KOPT-K1 (cell line): ENCODE data around the gene RASGEF1B.

Experiments
- H3K27ac ChIP-seq: fragments of 200-600 bp; sonication (generic); 2 replicates; pipeline ENCODE4 v1.5.1; 2016; ENCODE audit warnings: antibody characterized with exemption, mild to moderate bottlenecking, low read depth, low read length; ENCODE audit not compliant: poor library complexity, severe bottlenecking
- H3K36me3 ChIP-seq: fragments of 200-600 bp; sonication (generic); 2 replicates; pipeline ENCODE4 v1.5.1; 2017; ENCODE audit warnings: antibody characterized with exemption, mild to moderate bottlenecking, low read length, moderate library complexity; ENCODE audit not compliant: insufficient read depth
- H3K9me3 ChIP-seq: fragments of 200-600 bp; sonication (generic); 2 replicates; pipeline ENCODE4 v1.5.1; 2017; ENCODE audit warnings: antibody characterized with exemption, low read length, mild to moderate bottlenecking; ENCODE audit not compliant: insufficient read depth, poor library complexity, severe bottlenecking

Gene RASGEF1B

GRCh38 chr4:81505004-81505598 is 33.4 kb upstream of the RASGEF1B start:
- Histone ChIP-seq H3K9me3 (no peaks in the 10 kb centered on the region), H3K27ac (peak overlapping the region; percentile 83), H3K36me3 (no peaks in the 10 kb centered on the region)

- Histone ChIP-seq H3K36me3 (no peaks in the 10 kb centered on the region), H3K27ac (peak overlapping the region; percentile 83), H3K9me3 (no peaks in the 10 kb centered on the region)
These were observed 32.7 kb upstream of the RASGEF1B start for GRCh38 chr4:81504112-81505003.

GRCh38 chr4:81503586-81503985 is 31.9 kb upstream of the RASGEF1B start:
- Histone ChIP-seq H3K36me3 (no peaks in the 10 kb centered on the region), H3K9me3 (no peaks in the 10 kb centered on the region), H3K27ac (no peak overlapping the region)

GRCh38 chr4:81502564-81502963 is 30.9 kb upstream of the RASGEF1B start:
- H3K36me3 ChIP-seq = no peaks in the 10 kb centered on the region
- no peak overlapping the region for H3K27ac ChIP-seq
- H3K9me3 ChIP-seq = no peaks in the 10 kb centered on the region

GRCh38 chr4:81499840-81500239 is 28.1 kb upstream of the RASGEF1B start:
- H3K27ac ChIP-seq = no peak overlapping the region
- H3K36me3 ChIP-seq = no peaks in the 10 kb centered on the region
- H3K9me3 ChIP-seq = no peaks in the 10 kb centered on the region

- Histone ChIP-seq H3K9me3 (no peaks in the 10 kb centered on the region), H3K27ac (no peak overlapping the region), H3K36me3 (no peaks in the 10 kb centered on the region)
These were observed 26.9 kb upstream of the RASGEF1B start for GRCh38 chr4:81498551-81499099.

GRCh38 chr4:81498046-81498445 is 26.3 kb upstream of the RASGEF1B start:
- Histone ChIP-seq H3K9me3 (no peaks in the 10 kb centered on the region), H3K27ac (no peak overlapping the region), H3K36me3 (no peaks in the 10 kb centered on the region)

- Histone ChIP-seq H3K27ac (no peak overlapping the region), H3K9me3 (no peaks in the 10 kb centered on the region), H3K36me3 (no peaks in the 10 kb centered on the region)
These were observed 23.6 kb upstream of the RASGEF1B start for GRCh38 chr4:81495345-81495744.

GRCh38 chr4:81494031-81494431 is 22.3 kb upstream of the RASGEF1B start:
- H3K36me3 ChIP-seq = no peaks in the 10 kb centered on the region
- H3K27ac ChIP-seq = peak overlapping the region; percentile 83
- H3K9me3 ChIP-seq = no peaks in the 10 kb centered on the region

GRCh38 chr4:81492606-81493230 is 21.0 kb upstream of the RASGEF1B start:
- peak overlapping the region; percentile 83 for H3K27ac ChIP-seq
- no peaks in the 10 kb centered on the region for H3K9me3 ChIP-seq
- no peaks in the 10 kb centered on the region for H3K36me3 ChIP-seq

- Histone ChIP-seq H3K9me3 (no peaks in the 10 kb centered on the region), H3K27ac (peak overlapping the region; percentile 83)
These were observed 20.2 kb upstream of the RASGEF1B start for GRCh38 chr4:81491943-81492342.

GRCh38 chr4:81490403-81491160 is 18.9 kb upstream of the RASGEF1B start:
- H3K36me3 ChIP-seq = no peaks in the 10 kb centered on the region
- no peaks in the 10 kb centered on the region for H3K9me3 ChIP-seq
- H3K27ac ChIP-seq = peak overlapping the region; percentile 83

More at GRCh38 chr4:81491943-81492342, 20.2 kb upstream of the RASGEF1B start:
- no peaks in the 10 kb centered on the region for H3K36me3 ChIP-seq

- Histone ChIP-seq H3K36me3 (no peaks in the 10 kb centered on the region), H3K9me3 (no peaks in the 10 kb centered on the region), H3K27ac (no peak overlapping the region)
These were observed 14.8 kb upstream of the RASGEF1B start for GRCh38 chr4:81486502-81486901.

GRCh38 chr4:81485310-81485980 is 13.7 kb upstream of the RASGEF1B start:
- H3K9me3 ChIP-seq = no peaks in the 10 kb centered on the region
- H3K27ac ChIP-seq = no peak overlapping the region
- no peaks in the 10 kb centered on the region for H3K36me3 ChIP-seq
